Endothelial cell of umbilical vein (primary cell): Measurements from ENCODE around the gene DMRT1. TPM values are rescaled to one million over a fixed set of nuclear protein-coding genes. Genes with fewer than 3 reads are reported as not detected.

Experiments
- BruUV-seq: library from RNA; stranded (reverse); fragments of 400-500 nt; replicated peaks from 2 replicates; lab custom pipeline; 2021; lab: Mats Ljungman, UMichigan
- CTCF ChIA-PET: fragments of 300-600, 350-600 bp; sonication (Branson Sonifier 250); formaldehyde crosslinking; loops from one replicate; lab custom pipeline; 2021; ENCODE audit warnings: antibody characterized with exemption, inconsistent platforms; lab: Charles Lee
- POLR2A ChIA-PET: fragments of 300-600, 350-600 bp; sonication (Branson Sonifier 250); formaldehyde crosslinking; loops from one replicate; lab custom pipeline; 2021; ENCODE audit warnings: antibody characterized with exemption, inconsistent platforms; lab: Charles Lee
- DNase-seq: peaks from one replicate; pipeline ENCODE4 v3.0.0-alpha.2; 2011; ENCODE audit warnings: low read depth, low spot score
- FAIRE-seq: peaks from 2 replicates; lab custom pipeline; 2011; peaks lifted over from hg19 to GRCh38; lab: Jason Lieb, UNC
- H2AFZ ChIP-seq: 2 replicates; pipeline ENCODE4 v1.6.0; 2012; ENCODE audit warnings: low read depth, low read length, control low read depth, inconsistent platforms
- H3K27ac ChIP-seq: 2 replicates; pipeline ENCODE4 v1.5.1; 2011; ENCODE audit warnings: low read depth, mild to moderate bottlenecking, control low read depth, low read length, moderate library complexity; ENCODE audit not compliant: insufficient read depth
- H3K27me3 ChIP-seq, 2 experiments: 2 replicates each; pipeline versions ENCODE4 v1.6.0 to v1.6.1; 2011; ENCODE audit warnings: low read length in 2 of 2, mixed read lengths in 1 of 2; ENCODE audit not compliant: control insufficient read depth in 2 of 2, insufficient read depth in 2 of 2
- H3K36me3 ChIP-seq, 2 experiments: 2 replicates in 1 of 2; 3 replicates in 1 of 2; pipeline ENCODE4 v1.5.1; 2011; ENCODE audit warnings: low read length in 2 of 2, mild to moderate bottlenecking in 1 of 2, moderate library complexity in 1 of 2; ENCODE audit not compliant: control insufficient read depth in 2 of 2, insufficient read depth in 2 of 2; ENCODE audit errors: extremely low read depth in 1 of 2
- H3K4me1 ChIP-seq: 3 replicates; pipeline ENCODE4 v1.5.1; 2011; ENCODE audit warnings: mild to moderate bottlenecking, low read length; ENCODE audit not compliant: control insufficient read depth, insufficient read depth; ENCODE audit errors: extremely low read depth
- H3K4me2 ChIP-seq: 2 replicates; pipeline ENCODE4 v1.6.1; 2011; ENCODE audit warnings: low read length, control low read depth, mixed read lengths; ENCODE audit not compliant: insufficient read depth
- H3K4me3 ChIP-seq, 3 experiments: fragments of 200-600 bp in 1 of 3; sonication (generic), shearing (Covaris generic) in 1 of 3; replicated peaks in 1 of 3; 2 replicates each; pipeline ENCODE4 v1.5.1; 2011 to 2016; ENCODE audit warnings: control low read depth in 3 of 3, low read length in 3 of 3, mild to moderate bottlenecking in 2 of 3, inconsistent platforms in 1 of 3, low read depth in 1 of 3, moderate library complexity in 1 of 3; ENCODE audit not compliant: insufficient read depth in 1 of 3
- H3K79me2 ChIP-seq: 2 replicates; pipeline ENCODE4 v1.6.0; 2012; ENCODE audit warnings: low read length, inconsistent platforms; ENCODE audit not compliant: control insufficient read depth, insufficient read depth
- H3K9ac ChIP-seq: replicated peaks from 2 replicates; pipeline ENCODE3; 2011; ENCODE audit warnings: low read length, control low read depth; ENCODE audit not compliant: insufficient read depth; ENCODE audit errors: extremely low read depth
- H3K9me1 ChIP-seq: replicated peaks from 3 replicates; pipeline ENCODE4 v1.6.0; 2011; ENCODE audit warnings: mild to moderate bottlenecking, low read length; ENCODE audit not compliant: control insufficient read depth, insufficient read depth; ENCODE audit errors: extremely low read depth
- H3K9me3 ChIP-seq: replicated peaks from 2 replicates; pipeline ENCODE4 v1.5.1; 2012; ENCODE audit warnings: low read length, inconsistent platforms; ENCODE audit not compliant: control insufficient read depth, insufficient read depth
- H4K20me1 ChIP-seq: replicated peaks from 2 replicates; pipeline ENCODE3; 2011; ENCODE audit warnings: mild to moderate bottlenecking, low read length; ENCODE audit not compliant: control insufficient read depth, insufficient read depth; ENCODE audit errors: extremely low read depth
- CTCF ChIP-seq, 2 donors: IDR thresholded peaks; 1 replicate in 1 of 2; 2 replicates in 1 of 2; pipeline ENCODE4 v1.5.1; 2011; ENCODE audit warnings: low read length in 2 of 2, mild to moderate bottlenecking in 2 of 2, moderate library complexity in 2 of 2, control low read depth in 1 of 2, inconsistent platforms in 1 of 2, low read depth in 1 of 2; ENCODE audit not compliant: insufficient read depth in 1 of 2; ENCODE audit errors: extremely low read depth in 1 of 2
- EZH2 ChIP-seq: IDR thresholded peaks from 2 replicates; pipeline ENCODE4 v1.6.1; 2012; ENCODE audit warnings: borderline replicate concordance, low read depth, mild to moderate bottlenecking, moderate library complexity, low read length, inconsistent platforms; ENCODE audit not compliant: severe bottlenecking
- FOS ChIP-seq: IDR thresholded peaks from 2 replicates; pipeline ENCODE4 v1.6.1; 2011; ENCODE audit warnings: mild to moderate bottlenecking, low read length, moderate library complexity, borderline replicate concordance; ENCODE audit not compliant: insufficient read depth
- GATA2 ChIP-seq: IDR thresholded peaks from 2 replicates; pipeline ENCODE4 v1.7.0; 2011; ENCODE audit warnings: low read depth, mild to moderate bottlenecking, moderate library complexity, mixed read lengths, low read length; ENCODE audit not compliant: insufficient read length, insufficient read depth
- JUN ChIP-seq: IDR thresholded peaks from 2 replicates; pipeline ENCODE4 v1.6.1; 2011; ENCODE audit warnings: borderline replicate concordance, low read depth; ENCODE audit not compliant: insufficient read length, insufficient read depth
- MAX ChIP-seq: IDR thresholded peaks from 2 replicates; pipeline ENCODE4 v1.6.1; 2011; ENCODE audit not compliant: insufficient read depth, insufficient read length
- MYC ChIP-seq: IDR thresholded peaks from one replicate; pipeline ENCODE4 v1.6.1; 2011; ENCODE audit warnings: mild to moderate bottlenecking, low read depth, low read length
- POLR2A ChIP-seq: IDR thresholded peaks from 2 replicates; pipeline ENCODE4 v1.6.1; 2012; ENCODE audit warnings: low read depth, mild to moderate bottlenecking, control low read depth, low read length
- POLR2AphosphoS5 ChIP-seq: IDR thresholded peaks from 2 replicates; pipeline ENCODE4 v1.6.1; 2012; ENCODE audit warnings: low read depth, mild to moderate bottlenecking, control low read depth, low read length, moderate library complexity; ENCODE audit not compliant: insufficient read depth
- dilution Hi-C: fragments of 300-500 bp; cut with MboI; formaldehyde crosslinking; loops from one replicate; pipeline ENCODE4 v1.15.0; 2019; ENCODE audit warnings: low sequenced_read_pairs; ENCODE audit not compliant: extremely low pct_ligation_motif_present
- intact Hi-C: fragments of 100-400 bp; cut with micrococcal nuclease; formaldehyde crosslinking; loops from one replicate; pipeline ENCODE4 v1.10.0; 2022
- polyA plus RNA-seq, 4 experiments: library from polyadenylated mRNA; depleted of rRNA in 3 of 4; stranded (reverse) in 3 of 4; unstranded in 1 of 4; fragments of >200 nt; gene quantifications; 2 replicates each; pipeline versions ENCODE4 v1.2.1 to v1.2.3, GENCODE V29; 2011 to 2012; ENCODE audit warnings: missing spikeins in 1 of 4
- total RNA-seq: library from RNA; stranded (reverse); gene quantifications from 2 replicates; pipeline ENCODE4 v1.2.3, GENCODE V29; 2021

The DMRT1 gene
- total and polyA plus RNA-seq, 2 donors (not counting 3 experiments of a cell fraction or from before 2014, with no cell fraction given) = 0.08 to 0.20 TPM

GRCh38 chr9:928363-929042 lies 87.0 kb downstream of the DMRT1 start:
- H3K79me2 ChIP-seq = no peaks in the 10 kb centered on the region
- no peaks in the 10 kb centered on the region for H4K20me1 ChIP-seq
- no peaks in the 10 kb centered on the region for H3K9me3 ChIP-seq
- POLR2A ChIA-PET = no interaction called here
- H3K4me1 ChIP-seq = no peaks in the 10 kb centered on the region
- no peak overlapping the region for H3K27ac ChIP-seq
- intact Hi-C loops = no loop called here
- no peak overlapping the region for H3K4me2 ChIP-seq
- H3K27me3 ChIP-seq = no peaks in the 10 kb centered on the region
- H3K4me3 ChIP-seq = no peak overlapping the region
- dilution Hi-C loops = no loop called here
- DNase-seq = peak; percentile 4
- H3K9me1 ChIP-seq = no peaks in the 10 kb centered on the region
- no peak for FAIRE-seq
- TF ChIP-seq CTCF (IDR thresholded peaks at IDR 0.05; ENCODE audit: extremely low read depth in 1 of 2, insufficient read depth in 1 of 2, low read depth in 1 of 2, low read length in 2 of 2) (peak; percentile 29 to 60), MYC (no peak)
- CTCF ChIA-PET = interaction anchor here (0.6 to 2.5 kb wide), 11 partner anchors 11 to 541 kb away, joined by 3 to 11 read pairs (median 3); partner anchors contain the start of gene DMRT3
- H3K9ac ChIP-seq = no peak overlapping the region
- H2AFZ ChIP-seq = no peak overlapping the region
- BruUV-seq = no TSS peak
- no peaks in the 10 kb centered on the region for H3K36me3 ChIP-seq

- H3K79me2 ChIP-seq = no peaks in the 10 kb centered on the region
- TF ChIP-seq POLR2A (no peak), EZH2 (no peak), GATA2 (no peak), POLR2AphosphoS5 (no peak), JUN (no peak), MAX (no peak), MYC (no peak), CTCF (IDR thresholded peaks at IDR 0.05; ENCODE audit: extremely low read depth in 1 of 2, insufficient read depth in 1 of 2, low read depth in 1 of 2, low read length in 2 of 2) (no peak), FOS (no peak)
- no peak overlapping the region for H3K4me3 ChIP-seq
- ChIA-PET POLR2A (no interaction called here), CTCF (interaction anchor here (1.2 kb wide), 1 partner anchor 18 kb away, joined by 3 read pairs; no protein-coding TSS in a partner anchor)
- dilution Hi-C loops (no loop called here), intact Hi-C loops (no loop called here)
- no peaks in the 10 kb centered on the region for H3K36me3 ChIP-seq
- FAIRE-seq (no peak), DNase-seq (no peak)
- no peak overlapping the region for H3K4me2 ChIP-seq
- H3K27me3 ChIP-seq = no peaks in the 10 kb centered on the region
- no peaks in the 10 kb centered on the region for H3K9me1 ChIP-seq
- H3K9ac ChIP-seq = no peak overlapping the region
- BruUV-seq = no TSS peak
- H2AFZ ChIP-seq = no peak overlapping the region
- no peaks in the 10 kb centered on the region for H4K20me1 ChIP-seq
- no peaks in the 10 kb centered on the region for H3K4me1 ChIP-seq
- no peaks in the 10 kb centered on the region for H3K9me3 ChIP-seq
- H3K27ac ChIP-seq = no peak overlapping the region
Observed at GRCh38 chr9:929719-930118, 88.2 kb downstream of the DMRT1 start.
